ENCODE measurements around the gene ZNF608. TPM values are rescaled to one million over a fixed set of nuclear protein-coding genes. Genes with fewer than 3 reads are reported as not detected.

ZNF608 gene
- total RNA-seq, 1 experiment from 2014 or later: 1.8 TPM

DNA sequence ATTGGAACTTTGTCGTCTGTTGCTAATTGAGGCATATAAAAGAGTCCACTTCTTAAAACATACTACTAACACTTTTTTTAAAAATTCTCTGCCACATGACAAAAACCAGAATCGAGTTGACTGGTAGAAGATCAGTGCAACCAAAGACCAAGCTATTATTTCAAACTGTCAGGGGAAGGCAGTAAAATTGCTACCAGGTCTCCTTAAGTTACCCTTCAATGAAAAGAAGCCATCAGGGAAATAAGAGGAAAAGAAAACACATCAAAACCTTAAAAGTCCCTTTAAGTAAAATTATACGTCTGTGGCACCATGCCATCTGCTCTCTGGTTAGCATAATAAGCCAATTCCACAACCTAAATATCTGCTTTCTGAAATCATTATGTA lies 9.6 kb downstream of the ZNF608 start:
- no peak for DNase-seq (ENCODE audit: low spot score)

GRCh38 chr5:124736082-124736804 lies 10.2 kb downstream of the ZNF608 start:
- no peak for DNase-seq (ENCODE audit: low spot score)

DNA sequence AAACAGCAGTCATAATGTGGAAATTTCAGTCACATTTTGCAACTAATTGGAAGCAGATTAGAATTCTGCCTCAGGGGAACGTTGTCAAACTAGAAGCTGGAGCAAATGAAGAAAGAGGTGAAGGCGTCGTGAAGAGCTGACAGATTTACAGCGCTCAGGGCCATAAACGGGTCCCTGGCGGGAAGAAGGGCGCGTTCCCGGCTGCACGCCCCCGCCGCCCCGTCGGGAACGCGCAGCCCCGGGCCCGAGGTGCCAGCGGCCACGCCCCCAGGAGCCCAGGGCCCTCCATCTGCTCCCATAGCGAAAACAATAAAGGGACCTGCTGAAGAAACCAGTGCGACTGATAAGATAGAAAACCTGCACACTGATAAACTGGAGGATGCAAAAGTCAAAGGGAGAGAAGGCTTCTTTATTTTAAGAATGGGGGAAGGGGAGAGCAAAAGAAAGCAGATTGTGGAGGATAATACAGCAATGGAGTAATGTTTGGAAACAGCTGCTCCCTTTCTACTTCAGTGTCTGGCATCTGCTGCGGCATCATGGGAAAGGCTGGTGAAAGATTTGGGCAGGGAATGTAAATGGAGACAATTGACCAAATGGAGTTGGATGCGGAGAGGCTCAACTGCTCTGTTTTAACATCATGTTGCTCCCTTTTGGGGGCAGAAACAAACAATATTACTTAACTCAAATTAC lies 11.1 kb downstream of the ZNF608 start:
- DNase-seq (ENCODE audit: low spot score): no peak

DNA sequence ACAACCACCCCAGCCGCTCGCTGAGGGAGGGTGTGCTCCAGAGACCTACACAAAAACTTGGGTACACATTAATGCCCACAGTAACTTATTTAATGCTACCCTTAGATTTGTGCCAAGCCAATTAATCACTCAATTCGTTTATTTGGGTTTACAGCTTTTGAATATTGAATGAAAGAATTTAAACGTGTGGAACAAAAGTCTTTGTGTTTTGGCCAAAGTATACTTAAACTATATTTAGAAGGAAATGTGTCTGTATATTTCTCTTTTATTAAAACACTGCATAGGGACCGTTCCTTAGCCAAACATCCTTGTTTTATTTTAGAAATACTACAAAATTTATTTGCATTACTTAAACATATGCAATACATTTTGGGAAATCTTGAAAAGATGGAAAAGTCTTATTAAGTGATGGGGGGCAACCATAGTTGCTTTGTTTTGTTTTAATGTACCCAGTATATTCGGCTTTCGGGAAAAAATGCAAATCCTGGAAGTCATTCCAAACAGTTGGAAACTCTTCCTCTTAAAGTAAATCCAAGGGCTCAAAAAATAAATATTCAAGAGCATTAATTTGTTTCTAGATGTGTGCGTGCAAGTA lies 11.8 kb downstream of the ZNF608 start:
- no peak for DNase-seq (ENCODE audit: low spot score)

DNA sequence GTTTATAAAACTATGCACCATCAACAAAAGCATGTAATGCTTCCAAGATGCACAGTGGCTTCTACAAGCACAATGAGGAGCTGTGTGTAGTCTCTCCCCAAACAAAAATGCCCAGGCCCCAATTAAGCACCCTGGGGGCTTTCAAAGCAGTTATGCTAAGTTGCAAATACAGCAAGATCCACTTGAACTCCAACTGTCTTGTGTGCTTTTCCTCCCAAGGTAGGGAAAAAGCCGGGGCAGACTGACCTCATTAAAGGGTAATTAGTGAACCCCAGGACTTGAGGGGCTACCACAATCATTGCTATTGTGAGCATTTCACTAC lies 13.1 kb downstream of the ZNF608 start:
- no peak for DNase-seq (ENCODE audit: low spot score)

DNA sequence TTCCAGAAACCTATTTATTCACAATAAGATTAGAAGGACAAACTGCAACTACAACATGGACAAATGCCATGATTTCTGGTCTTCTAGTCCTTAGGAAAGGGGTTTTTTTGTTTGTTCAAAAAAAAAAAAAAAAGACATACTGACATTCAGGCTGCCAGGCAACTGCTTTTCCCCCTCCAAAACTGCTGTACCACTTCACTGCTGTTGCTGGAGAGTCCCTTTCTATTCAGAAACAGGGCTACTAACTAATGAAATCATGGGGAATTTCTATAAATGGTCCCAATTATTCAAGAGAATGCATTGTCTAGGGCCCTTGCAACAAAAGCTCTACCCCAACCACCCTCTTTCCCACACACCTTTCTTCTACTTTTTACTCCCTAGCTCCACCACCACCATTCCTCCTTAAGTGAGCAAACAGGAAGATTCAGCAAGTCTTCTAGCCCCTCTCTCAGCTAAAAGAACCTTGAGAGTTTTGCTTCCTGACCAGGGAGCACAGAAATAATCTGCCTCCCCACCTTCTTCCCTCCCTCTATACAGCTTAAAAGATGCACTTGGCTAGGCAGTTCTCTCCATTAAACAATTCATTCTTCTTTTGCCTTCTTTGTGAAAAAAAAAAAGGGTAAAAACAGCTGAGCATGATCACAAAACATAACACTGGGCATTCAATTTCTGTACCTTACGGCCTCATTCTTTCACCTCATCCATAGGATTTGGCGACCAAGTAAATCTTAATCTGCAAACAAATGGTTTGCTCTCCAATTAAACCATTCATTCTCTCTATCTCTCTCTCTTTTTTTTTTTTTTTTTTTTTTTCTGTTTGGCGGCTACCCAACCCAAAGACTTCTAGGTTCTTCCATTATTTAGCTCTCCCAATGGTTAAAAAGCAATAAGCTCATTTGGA lies 13.8 kb downstream of the ZNF608 start:
- DNase-seq (ENCODE audit: low spot score): no peak

GRCh38 chr5:124730381-124730780 lies 16.1 kb downstream of the ZNF608 start:
- DNase-seq (ENCODE audit: low spot score): no peak

GRCh38 chr5:124729720-124730359 lies 16.6 kb downstream of the ZNF608 start:
- no peak for DNase-seq (ENCODE audit: low spot score)

DNA sequence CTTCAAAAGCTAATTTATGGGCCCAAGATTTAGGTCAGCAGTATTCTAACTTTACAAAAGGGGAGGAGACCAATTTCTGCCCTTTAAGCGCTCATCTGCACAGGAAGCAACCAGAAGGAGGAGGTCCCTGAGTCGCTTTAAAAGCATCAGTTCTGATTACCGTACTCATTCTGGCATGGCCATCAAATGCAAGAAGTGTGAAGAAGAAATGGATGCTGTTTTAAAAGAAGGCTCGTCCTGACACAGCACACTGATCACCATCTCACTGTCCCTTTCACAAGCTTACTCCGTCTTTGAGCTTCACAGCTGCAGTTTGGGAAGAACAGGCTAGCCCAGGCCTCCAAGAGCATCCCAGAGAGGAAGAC lies 17.5 kb downstream of the ZNF608 start:
- no peak for DNase-seq (ENCODE audit: low spot score)

- DNase-seq (ENCODE audit: low spot score): no peak
These were observed 18.0 kb downstream of the ZNF608 start for GRCh38 chr5:124728331-124728967.

GRCh38 chr5:124726631-124727362 lies 19.6 kb downstream of the ZNF608 start:
- no peak for DNase-seq (ENCODE audit: low spot score)

DNA sequence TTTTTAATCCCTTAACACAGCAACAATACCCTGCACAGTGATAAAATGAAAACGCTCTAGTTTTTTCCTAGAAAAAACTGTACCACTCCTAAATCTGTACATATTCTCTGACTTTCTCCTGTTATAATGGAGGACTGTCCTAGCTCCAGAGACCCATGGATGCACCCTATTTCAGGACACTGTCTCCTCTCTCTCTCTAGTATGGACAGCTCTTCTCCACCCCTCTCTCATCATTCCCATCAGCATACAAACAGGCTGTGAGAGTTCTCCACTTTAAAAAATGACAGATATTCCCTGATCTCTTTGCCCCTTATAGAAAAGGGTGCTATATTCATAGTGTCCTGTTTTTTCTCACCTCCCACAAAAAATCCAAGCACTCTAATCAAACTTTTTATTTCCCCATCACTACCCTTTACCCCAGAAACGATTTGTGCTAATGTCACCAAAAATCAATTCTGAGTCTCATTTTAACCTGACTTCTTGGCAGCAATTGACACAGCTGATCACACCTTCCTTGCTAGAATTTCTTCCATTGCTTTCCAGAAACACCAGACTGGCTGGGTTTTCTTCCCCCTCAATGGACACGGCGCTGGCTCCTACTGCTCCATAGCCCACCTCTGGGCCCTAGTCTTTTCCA lies 20.7 kb downstream of the ZNF608 start:
- DNase-seq (ENCODE audit: low spot score): no peak

GRCh38 chr5:124725040-124725434 lies 21.4 kb downstream of the ZNF608 start:
- DNase-seq (ENCODE audit: low spot score): no peak

- no peak for DNase-seq (ENCODE audit: low spot score)
These were observed 21.9 kb downstream of the ZNF608 start for GRCh38 chr5:124724357-124725039.

- no peak for DNase-seq (ENCODE audit: low spot score)
These were observed 25.2 kb downstream of the ZNF608 start for GRCh38 chr5:124721229-124721735.

GRCh38 chr5:124720593-124720992 lies 25.8 kb downstream of the ZNF608 start:
- no peak for DNase-seq (ENCODE audit: low spot score)

- DNase-seq (ENCODE audit: low spot score): no peak
These were observed 27.1 kb downstream of the ZNF608 start for GRCh38 chr5:124719113-124719967.

DNA sequence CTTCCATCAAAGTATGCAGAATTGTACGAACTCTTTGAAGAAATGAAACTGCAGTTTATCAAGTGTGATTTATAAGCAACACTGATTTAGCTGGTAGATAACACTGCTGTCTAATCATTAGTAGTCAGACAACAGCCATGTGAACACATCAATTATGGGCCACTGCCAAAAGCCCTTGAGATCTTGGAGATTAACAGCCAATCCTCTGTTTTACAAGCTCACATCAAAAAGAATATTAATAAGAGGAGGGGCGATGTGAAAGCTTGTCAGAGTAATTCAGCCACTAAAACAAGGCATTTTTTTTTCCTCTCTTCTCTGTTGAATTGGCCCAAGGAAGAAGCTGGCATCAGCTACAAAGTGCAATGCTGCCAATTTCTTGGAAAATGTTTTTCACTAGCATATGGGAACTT lies 28.1 kb downstream of the ZNF608 start:
- no peak for DNase-seq (ENCODE audit: low spot score)
